Measurements from ENCODE around the gene TBC1D14. TPM values are rescaled to one million over a fixed set of nuclear protein-coding genes. Genes with fewer than 3 reads are reported as not detected.

TBC1D14 gene
- total RNA-seq, 4 donors from 2014 or later = 36.0 to 56.2 (median 41.4) TPM

- peak overlapping the region; percentile 68 to 79 (median 75) for H3K27ac ChIP-seq
- no peaks in the 10 kb centered on the region for H3K9me3 ChIP-seq
- intact Hi-C loops (cut with DNase I; ENCODE audit: low total_unique reads) = no loop called here
- no peaks in the 10 kb centered on the region for H3K27me3 ChIP-seq
- DNase-seq (peak; percentile 27 to 55), ATAC-seq (peak; percentile 15 to 22)
- H3K4me3 ChIP-seq = no peak overlapping the region
- in situ Hi-C loops (cut with MboI; ENCODE audit: low sequenced_read_pairs in 4 of 4) = no loop called here
- peaks cover 0 to 18% of the 10 kb centered on the region in 2 donors for H3K36me3 ChIP-seq
- TF ChIP-seq CTCF (IDR thresholded peaks at IDR 0.05 in 4 of 5, conservative IDR thresholded peaks at IDR 0.05 in 1 of 5) (no peak), POLR2A (IDR thresholded peaks at IDR 0.05) (no peak)
- peaks cover 35 to 38% of the 10 kb centered on the region in 2 donors for H3K4me1 ChIP-seq
These were observed 15.8 kb downstream of the TBC1D14 start for GRCh38 chr4:6925357-6925836.

- no peaks in the 10 kb centered on the region for H3K27me3 ChIP-seq
- no peaks in the 10 kb centered on the region for H3K9me3 ChIP-seq
- ATAC-seq (no peak), DNase-seq (no peak)
- peaks cover 35 to 39% of the 10 kb centered on the region in 2 donors for H3K4me1 ChIP-seq
- H3K4me3 ChIP-seq = no peak overlapping the region
- H3K27ac ChIP-seq = peak overlapping the region in 3 of 4 donors; percentile 68 to 79 (median 79)
- peaks cover 0 to 18% of the 10 kb centered on the region in 2 donors for H3K36me3 ChIP-seq
- TF ChIP-seq CTCF (IDR thresholded peaks at IDR 0.05 in 4 of 5, conservative IDR thresholded peaks at IDR 0.05 in 1 of 5) = no peak
- TF ChIP-seq POLR2A (IDR thresholded peaks at IDR 0.05) = no peak
- in situ Hi-C loops (cut with MboI; ENCODE audit: low sequenced_read_pairs in 4 of 4) = no loop called here
- intact Hi-C loops (cut with DNase I; ENCODE audit: low total_unique reads) = no loop called here
These were observed 16.5 kb downstream of the TBC1D14 start for GRCh38 chr4:6926081-6926480.

- no peaks in the 10 kb centered on the region for H3K9me3 ChIP-seq
- intact Hi-C loops (cut with DNase I; ENCODE audit: low total_unique reads) = no loop called here
- no peak overlapping the region for H3K4me3 ChIP-seq
- peak in 1 of 2 donors; percentile 26 for TF ChIP-seq POLR2A (IDR thresholded peaks at IDR 0.05)
- TF ChIP-seq CTCF (IDR thresholded peaks at IDR 0.05 in 4 of 5, conservative IDR thresholded peaks at IDR 0.05 in 1 of 5) = no peak
- H3K4me1 ChIP-seq = peaks cover 35 to 44% of the 10 kb centered on the region in 2 donors
- no peak for DNase-seq
- H3K27me3 ChIP-seq = no peaks in the 10 kb centered on the region
- peak overlapping the region in 3 of 4 donors; percentile 33 to 39 (median 33) for H3K27ac ChIP-seq
- H3K36me3 ChIP-seq = peaks cover 0 to 18% of the 10 kb centered on the region in 2 donors
- ATAC-seq = no peak
- in situ Hi-C loops (cut with MboI; ENCODE audit: low sequenced_read_pairs in 4 of 4) = no loop called here
These were observed 17.3 kb downstream of the TBC1D14 start for GRCh38 chr4:6926681-6927478.

GRCh38 chr4:6928081-6928480, 18.5 kb downstream of the TBC1D14 start:
- ATAC-seq = no peak
- in situ Hi-C loops (cut with MboI; ENCODE audit: low sequenced_read_pairs in 4 of 4) (no loop called here), intact Hi-C loops (cut with DNase I; ENCODE audit: low total_unique reads) (no loop called here)
- H3K36me3 ChIP-seq = peaks cover 0 to 18% of the 10 kb centered on the region in 2 donors
- no peak for TF ChIP-seq CTCF (IDR thresholded peaks at IDR 0.05 in 4 of 5, conservative IDR thresholded peaks at IDR 0.05 in 1 of 5)
- no peak for TF ChIP-seq POLR2A (IDR thresholded peaks at IDR 0.05)
- H3K27ac ChIP-seq = no peak overlapping the region
- peaks cover 35 to 44% of the 10 kb centered on the region in 2 donors for H3K4me1 ChIP-seq
- H3K4me3 ChIP-seq = no peak overlapping the region
- DNase-seq = no peak
- H3K27me3 ChIP-seq = no peaks in the 10 kb centered on the region
- H3K9me3 ChIP-seq = no peaks in the 10 kb centered on the region

All from gastrocnemius medialis (tissue), 4 donors.